HG03097 (cell line): Measurements from ENCODE around the gene GATA6.
"Not testable (repeated sequence)": the region's sequence is repeated elsewhere in the genome, so short reads cannot be mapped to it uniquely, and the experiment has no call there.

ENCODE experiments used
- ATAC-seq: cut with Tn5 transposase; IDR thresholded peaks from one replicate; pipeline ENCODE4 v1.9.1; 2021; ENCODE audit not compliant: unreplicated experiment, low FRiP score

GATA6 gene

DNA sequence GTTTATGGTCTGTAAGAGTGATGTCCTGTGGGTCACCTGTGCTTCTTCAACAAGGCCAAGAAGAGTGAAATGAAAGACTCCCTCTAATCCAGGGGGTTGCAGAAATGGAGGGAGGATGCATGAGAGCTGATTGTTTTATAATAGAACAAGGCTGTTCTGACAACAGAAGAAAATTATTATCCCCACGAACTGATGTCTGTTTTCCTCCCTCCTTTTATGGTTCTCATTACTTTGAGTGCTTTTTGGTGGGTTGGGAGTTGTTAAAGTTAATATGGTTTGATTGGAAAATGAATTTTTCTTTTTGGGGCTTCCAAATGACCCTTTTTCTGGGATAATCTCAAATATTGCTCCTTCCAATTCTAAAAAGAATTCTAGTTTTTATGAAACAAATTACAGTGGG, 33.6 kb downstream of the GATA6 start:
- no peak for ATAC-seq

- no peak for ATAC-seq
Observed at GRCh38 chr18:22203536-22204213, 34.3 kb downstream of the GATA6 start.

DNA sequence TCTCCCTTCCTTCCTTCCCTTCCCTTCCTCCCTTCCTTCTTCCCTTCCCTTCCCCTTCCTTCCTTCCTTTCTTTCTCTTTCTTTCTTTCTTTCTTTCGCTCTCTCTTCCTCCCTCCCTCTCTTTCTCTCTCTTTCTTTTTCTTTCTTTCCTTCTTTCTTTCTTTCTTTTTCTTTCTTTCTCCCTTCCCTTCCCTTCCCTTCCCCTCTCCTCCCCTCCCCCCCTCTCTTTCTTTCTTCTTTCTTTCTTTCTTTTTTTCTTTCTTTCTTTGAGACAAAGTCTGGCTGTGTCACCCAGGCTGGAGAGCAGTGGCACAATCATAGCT, 34.8 kb downstream of the GATA6 start:
- no peak for ATAC-seq

DNA sequence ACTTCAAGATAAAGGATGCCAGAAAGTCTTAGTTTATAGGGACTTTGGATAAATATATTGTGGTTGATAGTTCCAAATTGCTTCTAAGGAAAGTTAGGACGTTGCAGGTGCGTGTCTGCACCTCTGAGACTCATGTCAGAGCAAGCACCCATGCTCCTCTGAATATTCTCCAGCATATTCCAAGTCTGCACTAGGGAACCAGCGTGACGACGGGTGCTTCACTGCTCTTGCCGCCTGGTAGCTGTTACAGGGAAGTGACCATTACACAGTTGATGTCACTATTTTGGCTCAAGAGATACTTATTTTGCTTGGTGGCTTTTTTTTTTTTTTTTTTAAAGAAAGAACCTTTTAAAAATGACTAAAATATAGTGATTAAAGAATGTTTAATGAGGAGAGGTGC, 35.6 kb downstream of the GATA6 start:
- no peak for ATAC-seq

GRCh38 chr18:22207021-22207758, 37.8 kb downstream of the GATA6 start:
- no peak for ATAC-seq

- ATAC-seq: no peak
Observed at GRCh38 chr18:22210311-22210754, 40.9 kb downstream of the GATA6 start.

GRCh38 chr18:22211657-22212056, 42.3 kb downstream of the GATA6 start:
- ATAC-seq: no peak

GRCh38 chr18:22213333-22213973, 44.1 kb downstream of the GATA6 start:
- ATAC-seq: no peak

DNA sequence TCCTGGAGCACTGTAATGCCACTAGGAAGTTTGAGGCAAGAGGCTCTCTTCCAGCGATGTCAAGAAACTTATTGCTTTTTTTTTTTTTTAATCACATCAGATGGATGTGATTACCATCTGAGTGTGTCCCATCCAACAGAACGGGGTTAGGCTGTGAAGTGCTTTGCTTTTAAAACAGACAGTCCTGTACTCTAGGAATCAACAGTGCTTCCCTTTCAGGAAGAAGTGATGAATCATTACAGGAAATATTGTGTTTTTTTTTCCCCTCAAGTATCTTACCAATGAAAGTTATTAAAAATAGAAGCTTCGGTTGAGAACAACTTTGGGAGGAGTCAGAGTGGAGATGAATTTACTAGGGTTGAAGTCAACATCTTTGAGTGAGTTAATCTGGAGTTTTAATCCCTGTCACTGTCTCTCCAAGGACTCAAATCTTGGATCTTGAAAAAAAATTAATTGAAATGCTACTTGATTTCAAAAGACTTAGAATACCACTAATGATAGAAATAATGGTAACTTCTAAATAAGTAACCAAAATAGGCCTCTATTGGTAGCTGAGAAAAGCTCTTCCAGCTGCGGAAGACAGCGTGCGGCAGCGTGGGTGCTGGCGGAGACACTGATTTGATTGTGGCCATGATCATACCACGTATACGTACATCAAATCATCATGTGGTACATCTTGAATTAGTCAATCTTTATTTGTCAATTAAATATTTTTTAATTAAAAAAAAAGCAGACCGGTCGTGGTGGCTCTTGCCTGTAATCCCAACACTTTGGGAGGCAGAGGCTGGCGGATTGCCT, 45.5 kb downstream of the GATA6 start:
- ATAC-seq: no peak

GRCh38 chr18:22218835-22219234, 49.4 kb downstream of the GATA6 start:
- ATAC-seq: no peak

DNA sequence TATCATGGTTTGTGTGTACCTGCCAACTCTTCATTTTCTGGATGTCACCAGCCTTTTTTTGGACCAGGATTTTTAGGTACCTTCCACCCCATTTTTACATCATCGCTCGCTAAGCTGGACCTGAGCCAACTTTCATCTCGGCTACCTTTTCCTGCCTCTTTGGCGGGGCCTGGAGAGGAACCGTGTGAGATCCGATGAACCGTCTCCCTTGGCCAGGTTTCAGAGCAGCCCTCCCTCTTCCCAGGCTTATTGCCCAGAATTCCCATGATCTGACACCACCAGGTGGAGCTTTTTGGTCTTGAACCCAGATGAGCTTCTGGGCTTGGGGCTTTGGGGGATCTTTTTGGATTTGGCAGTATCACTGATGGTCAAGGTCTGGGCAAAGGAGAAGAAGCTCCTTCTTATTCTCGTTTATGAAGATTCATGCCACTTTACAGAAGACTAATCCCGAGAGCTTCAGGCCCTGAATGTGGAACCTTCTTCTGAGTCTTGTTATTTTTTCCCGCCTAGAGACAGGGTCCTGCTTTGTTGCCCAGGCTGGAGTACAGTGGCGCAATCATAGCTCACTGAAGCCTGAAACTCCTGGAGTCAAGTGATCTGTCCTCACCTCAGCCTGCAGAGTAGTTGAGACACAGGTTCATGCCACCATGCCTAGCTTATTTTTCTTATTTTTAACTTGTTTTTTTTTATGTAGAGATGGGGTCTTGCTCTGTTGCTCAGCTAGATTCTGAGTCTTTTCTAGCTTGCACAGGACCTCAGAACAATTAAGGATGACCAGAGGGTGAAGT, 50.4 kb downstream of the GATA6 start:
- ATAC-seq: no peak

DNA sequence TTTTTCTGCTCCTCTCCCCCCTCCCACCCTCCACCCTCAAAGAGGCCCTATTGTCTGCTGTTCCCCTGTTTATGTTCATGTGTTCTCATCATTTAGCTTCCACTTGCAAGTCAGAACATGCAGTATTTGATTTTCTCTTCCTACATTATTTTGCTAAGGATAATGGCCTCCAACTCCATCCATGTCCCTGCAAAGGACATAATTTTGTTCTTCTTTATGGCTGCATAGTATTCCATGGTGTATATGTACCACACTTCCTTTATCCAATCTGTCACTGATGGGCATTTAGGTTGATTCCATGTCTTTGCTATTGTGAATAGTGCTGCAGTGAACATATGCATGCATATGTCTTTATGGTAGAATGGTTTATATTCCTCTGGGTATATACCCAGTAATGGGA, 51.2 kb downstream of the GATA6 start:
- ATAC-seq: not testable (repeated sequence)

- ATAC-seq: no peak
Observed at GRCh38 chr18:22221350-22221749, 52.0 kb downstream of the GATA6 start.

DNA sequence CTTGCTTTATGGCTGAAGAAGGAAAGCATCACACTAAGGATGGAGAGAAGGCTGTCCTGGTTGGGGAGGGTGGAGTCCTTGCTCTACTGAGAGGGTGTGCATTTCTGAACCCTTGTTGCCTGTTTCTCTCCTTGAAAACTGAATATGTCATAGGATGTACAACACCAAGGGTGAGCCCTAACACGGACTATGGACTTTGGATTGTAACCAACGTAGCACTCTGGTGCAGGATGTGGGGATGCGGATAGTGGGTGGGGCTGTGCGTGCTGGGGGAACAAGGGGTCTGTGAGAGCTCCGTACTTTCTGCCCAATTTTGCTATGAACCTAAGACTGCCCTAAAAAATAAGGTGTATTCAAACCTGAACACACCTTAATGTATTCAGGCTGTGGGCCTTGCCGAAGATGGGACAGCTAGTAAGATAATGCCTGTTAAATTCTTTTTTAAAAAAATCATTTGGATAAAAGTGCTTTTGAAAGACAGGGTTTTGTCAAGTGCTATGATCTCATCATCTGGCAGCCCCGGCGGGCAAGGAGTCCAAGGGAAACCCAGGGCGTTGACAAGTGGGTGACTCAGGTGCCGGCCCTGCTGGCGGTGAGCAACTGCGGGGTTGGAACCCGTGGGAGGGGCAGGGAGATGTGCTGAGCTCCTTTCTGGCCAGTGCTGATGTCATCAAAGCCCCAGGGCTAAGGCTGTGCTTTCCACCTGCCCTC, 54.0 kb downstream of the GATA6 start:
- ATAC-seq: no peak

DNA sequence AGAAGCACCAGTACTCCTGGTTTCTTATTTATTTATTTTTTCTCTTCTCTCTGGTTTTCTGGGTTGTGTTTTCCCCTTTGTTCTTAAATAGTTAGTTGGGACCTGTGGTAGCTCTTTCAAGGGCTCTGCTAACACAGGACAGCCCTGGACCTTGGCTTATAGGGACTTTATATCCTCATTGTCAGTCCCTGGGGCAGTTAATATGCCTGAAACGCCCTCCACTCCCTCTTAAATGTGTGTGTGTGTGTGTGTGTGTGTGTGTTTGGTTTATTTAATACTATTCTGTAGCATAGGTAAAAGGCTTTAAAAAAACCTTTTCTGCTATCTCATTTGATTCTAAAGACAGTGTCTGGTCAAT, 54.6 kb downstream of the GATA6 start:
- no peak for ATAC-seq

DNA sequence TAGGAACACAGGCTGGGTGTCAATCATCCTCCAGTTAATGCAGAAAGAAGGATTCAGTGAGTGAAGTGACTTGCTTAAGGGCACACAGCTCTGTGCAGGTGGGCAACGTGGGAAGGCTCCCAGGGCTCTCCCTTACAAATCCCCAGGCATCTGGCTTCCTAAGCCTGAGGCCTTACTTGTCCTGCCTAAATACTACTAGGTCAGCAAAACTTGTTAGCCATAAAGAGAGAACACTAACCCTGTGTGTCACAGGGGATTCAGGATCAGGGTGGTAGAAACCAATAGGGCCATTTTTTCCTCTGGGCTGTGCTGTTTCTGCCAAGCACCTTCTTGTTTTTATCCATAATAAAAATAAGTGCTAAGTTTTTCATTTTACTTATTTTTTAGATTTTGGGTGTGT, 55.0 kb downstream of the GATA6 start:
- ATAC-seq: no peak

GRCh38 chr18:22226801-22227200, 57.4 kb downstream of the GATA6 start:
- ATAC-seq: no peak

DNA sequence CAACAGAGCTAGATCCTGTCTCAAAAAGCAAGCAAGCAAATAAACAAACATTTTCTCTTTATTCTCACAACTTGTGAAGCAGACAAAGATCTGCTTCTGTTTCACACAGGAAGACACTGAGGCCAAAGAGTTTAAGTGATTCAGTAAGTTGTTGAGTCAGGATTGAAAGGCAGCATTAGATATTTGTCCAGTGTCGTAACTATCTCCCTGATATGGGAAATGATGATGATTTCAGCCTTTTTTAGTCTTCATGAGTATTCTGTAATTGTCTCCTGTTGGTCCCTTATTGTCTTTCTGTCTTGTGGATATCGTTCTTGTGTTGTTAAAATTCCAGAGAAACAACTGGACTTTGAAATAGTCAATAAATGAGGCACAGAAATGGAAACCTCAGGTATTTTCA, 59.6 kb downstream of the GATA6 start:
- ATAC-seq: no peak

DNA sequence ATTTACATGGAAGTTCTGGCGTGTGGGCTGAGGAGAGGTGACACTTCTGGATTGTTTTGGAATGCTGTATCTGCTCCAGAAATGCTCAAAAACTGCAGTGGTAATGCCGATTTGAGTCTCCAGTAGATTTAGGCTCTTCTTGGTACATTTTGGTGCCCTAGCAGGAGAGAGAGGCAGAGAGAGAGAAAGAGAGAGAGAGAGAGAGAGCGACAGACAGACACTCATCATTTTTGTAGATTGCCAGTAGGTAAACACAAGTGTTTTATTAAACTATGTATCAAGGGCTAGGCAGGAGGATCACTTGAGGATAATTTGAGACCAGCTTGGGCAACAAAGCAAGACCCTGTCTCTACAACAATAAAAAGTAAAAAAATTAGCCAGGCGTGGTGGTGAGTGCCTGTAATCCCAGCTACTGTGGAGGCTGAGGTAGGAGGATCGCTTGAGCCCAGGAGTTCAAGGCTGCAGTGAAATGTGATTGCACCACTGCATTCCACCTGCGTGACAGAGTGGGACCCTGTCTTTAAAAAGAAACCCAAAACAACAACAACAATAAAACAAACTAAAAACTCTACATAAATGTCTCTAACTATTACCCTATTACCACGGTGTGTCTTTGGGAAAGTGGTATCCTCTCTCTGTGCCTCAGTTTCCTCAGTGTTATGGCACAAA, 60.2 kb downstream of the GATA6 start:
- no peak for ATAC-seq
